Endothelial cell of umbilical vein (primary cell): ENCODE results near the gene ZNF462. TPM values are rescaled to one million over a fixed set of nuclear protein-coding genes. Genes with fewer than 3 reads are reported as not detected.

Experiments
- BruUV-seq: library from RNA; stranded (reverse); fragments of 400-500 nt; replicated peaks from 2 replicates; lab custom pipeline; 2021; lab: Mats Ljungman, UMichigan
- CTCF ChIA-PET: fragments of 300-600, 350-600 bp; sonication (Branson Sonifier 250); formaldehyde crosslinking; loops from one replicate; lab custom pipeline; 2021; ENCODE audit warnings: antibody characterized with exemption, inconsistent platforms; lab: Charles Lee
- POLR2A ChIA-PET: fragments of 300-600, 350-600 bp; sonication (Branson Sonifier 250); formaldehyde crosslinking; loops from one replicate; lab custom pipeline; 2021; ENCODE audit warnings: antibody characterized with exemption, inconsistent platforms; lab: Charles Lee
- DNase-seq: peaks from one replicate; pipeline ENCODE4 v3.0.0-alpha.2; 2011; ENCODE audit warnings: low read depth, low spot score
- FAIRE-seq: peaks from 2 replicates; lab custom pipeline; 2011; peaks lifted over from hg19 to GRCh38; lab: Jason Lieb, UNC
- H2AFZ ChIP-seq: 2 replicates; pipeline ENCODE4 v1.6.0; 2012; ENCODE audit warnings: low read depth, low read length, control low read depth, inconsistent platforms
- H3K27ac ChIP-seq: 2 replicates; pipeline ENCODE4 v1.5.1; 2011; ENCODE audit warnings: low read depth, mild to moderate bottlenecking, control low read depth, low read length, moderate library complexity; ENCODE audit not compliant: insufficient read depth
- H3K27me3 ChIP-seq, 2 experiments: 2 replicates each; pipeline versions ENCODE4 v1.6.0 to v1.6.1; 2011; ENCODE audit warnings: low read length in 2 of 2, mixed read lengths in 1 of 2; ENCODE audit not compliant: control insufficient read depth in 2 of 2, insufficient read depth in 2 of 2
- H3K36me3 ChIP-seq, 2 experiments: 2 replicates in 1 of 2; 3 replicates in 1 of 2; pipeline ENCODE4 v1.5.1; 2011; ENCODE audit warnings: low read length in 2 of 2, mild to moderate bottlenecking in 1 of 2, moderate library complexity in 1 of 2; ENCODE audit not compliant: control insufficient read depth in 2 of 2, insufficient read depth in 2 of 2; ENCODE audit errors: extremely low read depth in 1 of 2
- H3K4me1 ChIP-seq: 3 replicates; pipeline ENCODE4 v1.5.1; 2011; ENCODE audit warnings: mild to moderate bottlenecking, low read length; ENCODE audit not compliant: control insufficient read depth, insufficient read depth; ENCODE audit errors: extremely low read depth
- H3K4me2 ChIP-seq: 2 replicates; pipeline ENCODE4 v1.6.1; 2011; ENCODE audit warnings: low read length, control low read depth, mixed read lengths; ENCODE audit not compliant: insufficient read depth
- H3K4me3 ChIP-seq, 3 experiments: fragments of 200-600 bp in 1 of 3; sonication (generic), shearing (Covaris generic) in 1 of 3; replicated peaks in 1 of 3; 2 replicates each; pipeline ENCODE4 v1.5.1; 2011 to 2016; ENCODE audit warnings: control low read depth in 3 of 3, low read length in 3 of 3, mild to moderate bottlenecking in 2 of 3, inconsistent platforms in 1 of 3, low read depth in 1 of 3, moderate library complexity in 1 of 3; ENCODE audit not compliant: insufficient read depth in 1 of 3
- H3K79me2 ChIP-seq: 2 replicates; pipeline ENCODE4 v1.6.0; 2012; ENCODE audit warnings: low read length, inconsistent platforms; ENCODE audit not compliant: control insufficient read depth, insufficient read depth
- H3K9ac ChIP-seq: replicated peaks from 2 replicates; pipeline ENCODE3; 2011; ENCODE audit warnings: low read length, control low read depth; ENCODE audit not compliant: insufficient read depth; ENCODE audit errors: extremely low read depth
- H3K9me1 ChIP-seq: replicated peaks from 3 replicates; pipeline ENCODE4 v1.6.0; 2011; ENCODE audit warnings: mild to moderate bottlenecking, low read length; ENCODE audit not compliant: control insufficient read depth, insufficient read depth; ENCODE audit errors: extremely low read depth
- H3K9me3 ChIP-seq: replicated peaks from 2 replicates; pipeline ENCODE4 v1.5.1; 2012; ENCODE audit warnings: low read length, inconsistent platforms; ENCODE audit not compliant: control insufficient read depth, insufficient read depth
- H4K20me1 ChIP-seq: replicated peaks from 2 replicates; pipeline ENCODE3; 2011; ENCODE audit warnings: mild to moderate bottlenecking, low read length; ENCODE audit not compliant: control insufficient read depth, insufficient read depth; ENCODE audit errors: extremely low read depth
- CTCF ChIP-seq, 2 donors: IDR thresholded peaks; 1 replicate in 1 of 2; 2 replicates in 1 of 2; pipeline ENCODE4 v1.5.1; 2011; ENCODE audit warnings: low read length in 2 of 2, mild to moderate bottlenecking in 2 of 2, moderate library complexity in 2 of 2, control low read depth in 1 of 2, inconsistent platforms in 1 of 2, low read depth in 1 of 2; ENCODE audit not compliant: insufficient read depth in 1 of 2; ENCODE audit errors: extremely low read depth in 1 of 2
- EZH2 ChIP-seq: IDR thresholded peaks from 2 replicates; pipeline ENCODE4 v1.6.1; 2012; ENCODE audit warnings: borderline replicate concordance, low read depth, mild to moderate bottlenecking, moderate library complexity, low read length, inconsistent platforms; ENCODE audit not compliant: severe bottlenecking
- FOS ChIP-seq: IDR thresholded peaks from 2 replicates; pipeline ENCODE4 v1.6.1; 2011; ENCODE audit warnings: mild to moderate bottlenecking, low read length, moderate library complexity, borderline replicate concordance; ENCODE audit not compliant: insufficient read depth
- GATA2 ChIP-seq: IDR thresholded peaks from 2 replicates; pipeline ENCODE4 v1.7.0; 2011; ENCODE audit warnings: low read depth, mild to moderate bottlenecking, moderate library complexity, mixed read lengths, low read length; ENCODE audit not compliant: insufficient read length, insufficient read depth
- JUN ChIP-seq: IDR thresholded peaks from 2 replicates; pipeline ENCODE4 v1.6.1; 2011; ENCODE audit warnings: borderline replicate concordance, low read depth; ENCODE audit not compliant: insufficient read length, insufficient read depth
- MYC ChIP-seq: IDR thresholded peaks from one replicate; pipeline ENCODE4 v1.6.1; 2011; ENCODE audit warnings: mild to moderate bottlenecking, low read depth, low read length
- POLR2A ChIP-seq: IDR thresholded peaks from 2 replicates; pipeline ENCODE4 v1.6.1; 2012; ENCODE audit warnings: low read depth, mild to moderate bottlenecking, control low read depth, low read length
- POLR2AphosphoS5 ChIP-seq: IDR thresholded peaks from 2 replicates; pipeline ENCODE4 v1.6.1; 2012; ENCODE audit warnings: low read depth, mild to moderate bottlenecking, control low read depth, low read length, moderate library complexity; ENCODE audit not compliant: insufficient read depth
- dilution Hi-C: fragments of 300-500 bp; cut with MboI; formaldehyde crosslinking; loops from one replicate; pipeline ENCODE4 v1.15.0; 2019; ENCODE audit warnings: low sequenced_read_pairs; ENCODE audit not compliant: extremely low pct_ligation_motif_present
- intact Hi-C: fragments of 100-400 bp; cut with micrococcal nuclease; formaldehyde crosslinking; loops from one replicate; pipeline ENCODE4 v1.10.0; 2022
- polyA plus RNA-seq, 4 experiments: library from polyadenylated mRNA; depleted of rRNA in 3 of 4; stranded (reverse) in 3 of 4; unstranded in 1 of 4; fragments of >200 nt; gene quantifications; 2 replicates each; pipeline versions ENCODE4 v1.2.1 to v1.2.3, GENCODE V29; 2011 to 2012; ENCODE audit warnings: missing spikeins in 1 of 4
- total RNA-seq: library from RNA; stranded (reverse); gene quantifications from 2 replicates; pipeline ENCODE4 v1.2.3, GENCODE V29; 2021
- TF ChIP-seq, protein P1 (sequence below): IDR thresholded peaks from 2 replicates; pipeline ENCODE4 v1.6.1; 2011; ENCODE audit not compliant: insufficient read depth, insufficient read length

ZNF462 gene
- total and polyA plus RNA-seq, 2 donors (not counting 3 experiments of a cell fraction or from before 2014, with no cell fraction given) = 6.2 to 24.7 TPM

GRCh38 chr9:106880863-106881262 lies 17.9 kb downstream of the ZNF462 start:
- Histone ChIP-seq H3K4me1 (peaks cover 17% of the 10 kb centered on the region), H3K27me3 (no peaks in the 10 kb centered on the region), H2AFZ (no peak overlapping the region), H3K9me1 (no peaks in the 10 kb centered on the region), H4K20me1 (no peaks in the 10 kb centered on the region), H3K79me2 (peaks cover 2% of the 10 kb centered on the region), H3K27ac (no peak overlapping the region), H3K4me2 (no peak overlapping the region), H3K9ac (no peak overlapping the region), H3K36me3 (no peaks in the 10 kb centered on the region), H3K9me3 (no peaks in the 10 kb centered on the region), H3K4me3 (no peak overlapping the region)
- dilution Hi-C loops (no loop called here), intact Hi-C loops (no loop called here)
- no peak for DNase-seq
- ChIA-PET CTCF (interaction anchor here (2.2 kb wide), 1 partner anchor 8 kb away, joined by 9 read pairs; no protein-coding TSS in a partner anchor), POLR2A (no interaction called here)
- BruUV-seq = no TSS peak
- TF ChIP-seq JUN (no peak), GATA2 (no peak), FOS (no peak), POLR2A (no peak), POLR2AphosphoS5 (no peak), CTCF (IDR thresholded peaks at IDR 0.05; ENCODE audit: extremely low read depth in 1 of 2, insufficient read depth in 1 of 2, low read depth in 1 of 2, low read length in 2 of 2) (no peak), EZH2 (no peak), MYC (no peak)
- TF ChIP-seq, protein P1, sequence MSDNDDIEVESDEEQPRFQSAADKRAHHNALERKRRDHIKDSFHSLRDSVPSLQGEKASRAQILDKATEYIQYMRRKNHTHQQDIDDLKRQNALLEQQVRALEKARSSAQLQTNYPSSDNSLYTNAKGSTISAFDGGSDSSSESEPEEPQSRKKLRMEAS = no peak
- no peak for FAIRE-seq
